Superior temporal gyrus (tissue), 1 donor: ENCODE measurements around the gene ARID4A.
"Not testable (repeated sequence)": the region's sequence is repeated elsewhere in the genome, so short reads cannot be mapped to it uniquely, and the experiment has no call there.

Experiments
- DNase-seq: peaks from one replicate; pipeline ENCODE4 v3.0.0-alpha.2; 2016; ENCODE audit errors: extremely low spot score

The ARID4A gene

DNA sequence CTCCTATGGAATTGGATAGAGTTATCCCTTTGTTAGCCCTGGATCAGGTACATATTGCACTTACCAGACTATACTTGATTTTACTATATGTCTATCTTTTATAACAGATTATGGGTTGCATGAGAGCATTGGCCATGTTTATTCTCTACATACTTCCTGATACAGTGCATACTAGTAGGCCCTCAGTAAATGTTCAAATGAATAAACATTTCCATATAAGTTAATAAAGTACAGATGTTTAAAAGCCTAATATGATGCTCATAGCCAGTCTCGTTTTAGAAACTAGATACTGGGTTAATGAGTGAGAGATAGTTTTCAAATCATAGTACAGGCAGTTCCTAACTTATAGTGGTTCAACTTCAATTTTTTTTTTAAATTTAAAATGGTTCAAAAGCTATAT lies 57.9 kb downstream of the ARID4A start:
- DNase-seq, result no peak

- DNase-seq, result not testable (repeated sequence)
These were observed 63.9 kb downstream of the ARID4A start for GRCh38 chr14:58362272-58362671.

DNA sequence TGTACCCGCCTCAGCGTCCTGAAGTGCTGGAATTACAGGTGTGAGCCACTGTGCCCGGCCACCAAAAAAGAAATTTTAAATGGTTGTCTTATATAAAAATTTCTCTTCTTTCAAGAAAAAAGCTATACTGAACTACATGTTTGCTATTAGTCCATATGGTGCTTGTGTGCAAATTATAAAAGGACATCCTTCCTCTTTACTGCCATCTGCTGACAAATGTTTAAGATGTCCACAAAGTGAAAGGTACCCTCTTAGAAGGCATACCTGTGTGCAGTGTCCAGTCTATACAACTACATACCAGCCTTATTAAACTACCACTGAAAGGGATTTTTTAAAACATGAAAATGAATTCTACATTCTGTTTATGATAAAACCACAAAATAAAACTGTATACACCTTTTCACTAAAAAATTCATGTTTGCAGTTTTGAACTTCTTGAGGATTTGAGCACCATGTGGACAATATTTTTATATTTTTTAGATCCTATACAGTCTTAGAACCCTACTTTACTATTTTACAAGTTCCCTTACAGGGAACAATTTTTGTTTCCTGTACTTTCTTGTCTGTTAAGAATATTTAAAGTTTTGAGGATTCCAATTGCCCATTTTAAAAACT lies 64.5 kb downstream of the ARID4A start:
- DNase-seq, result peak; percentile 51

DNA sequence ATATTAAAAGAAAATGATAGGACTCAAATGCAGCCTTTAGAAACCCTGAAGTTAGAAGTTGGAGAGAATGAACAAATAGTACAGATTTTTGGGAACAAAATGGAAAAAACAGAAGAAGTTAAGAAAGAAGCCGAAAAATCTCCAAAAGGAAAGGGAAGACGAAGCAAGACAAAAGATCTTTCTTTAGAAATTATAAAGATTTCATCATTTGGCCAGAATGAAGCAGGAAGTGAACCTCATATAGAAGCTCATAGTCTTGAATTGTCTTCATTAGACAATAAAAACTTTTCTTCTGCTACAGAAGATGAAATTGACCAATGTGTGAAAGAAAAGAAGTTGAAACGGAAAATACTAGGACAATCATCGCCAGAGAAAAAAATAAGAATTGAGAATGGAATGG lies 66.0 kb downstream of the ARID4A start:
- DNase-seq, result no peak

DNA sequence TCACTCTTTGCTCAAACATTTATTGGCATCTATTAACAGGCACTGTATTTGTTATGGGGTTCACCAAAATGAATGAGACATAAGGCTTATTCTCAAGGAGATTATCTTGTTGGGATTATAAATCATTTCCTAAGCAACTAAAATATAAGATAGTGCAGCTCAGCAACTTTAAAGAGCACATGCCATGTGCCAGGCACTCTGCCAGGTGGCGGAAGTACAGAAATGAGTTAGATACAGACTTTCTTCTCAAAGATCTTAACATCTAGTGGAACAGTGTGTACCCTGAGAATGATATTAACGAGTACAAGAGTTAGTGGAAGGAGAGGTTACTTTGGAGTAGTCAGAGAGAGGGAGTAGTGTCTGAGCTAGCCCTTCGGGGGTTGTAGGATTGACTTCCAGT lies 68.9 kb downstream of the ARID4A start:
- no peak for DNase-seq

GRCh38 chr14:58368956-58369355 lies 70.6 kb downstream of the ARID4A start:
- DNase-seq, result no peak

GRCh38 chr14:58376791-58377190 lies 78.4 kb downstream of the ARID4A start:
- DNase-seq, result no peak

- no peak for DNase-seq
These were observed 92.5 kb downstream of the ARID4A start for GRCh38 chr14:58390830-58391229.

- no peak for DNase-seq
These were observed 97.1 kb downstream of the ARID4A start for GRCh38 chr14:58395562-58395811.

DNA sequence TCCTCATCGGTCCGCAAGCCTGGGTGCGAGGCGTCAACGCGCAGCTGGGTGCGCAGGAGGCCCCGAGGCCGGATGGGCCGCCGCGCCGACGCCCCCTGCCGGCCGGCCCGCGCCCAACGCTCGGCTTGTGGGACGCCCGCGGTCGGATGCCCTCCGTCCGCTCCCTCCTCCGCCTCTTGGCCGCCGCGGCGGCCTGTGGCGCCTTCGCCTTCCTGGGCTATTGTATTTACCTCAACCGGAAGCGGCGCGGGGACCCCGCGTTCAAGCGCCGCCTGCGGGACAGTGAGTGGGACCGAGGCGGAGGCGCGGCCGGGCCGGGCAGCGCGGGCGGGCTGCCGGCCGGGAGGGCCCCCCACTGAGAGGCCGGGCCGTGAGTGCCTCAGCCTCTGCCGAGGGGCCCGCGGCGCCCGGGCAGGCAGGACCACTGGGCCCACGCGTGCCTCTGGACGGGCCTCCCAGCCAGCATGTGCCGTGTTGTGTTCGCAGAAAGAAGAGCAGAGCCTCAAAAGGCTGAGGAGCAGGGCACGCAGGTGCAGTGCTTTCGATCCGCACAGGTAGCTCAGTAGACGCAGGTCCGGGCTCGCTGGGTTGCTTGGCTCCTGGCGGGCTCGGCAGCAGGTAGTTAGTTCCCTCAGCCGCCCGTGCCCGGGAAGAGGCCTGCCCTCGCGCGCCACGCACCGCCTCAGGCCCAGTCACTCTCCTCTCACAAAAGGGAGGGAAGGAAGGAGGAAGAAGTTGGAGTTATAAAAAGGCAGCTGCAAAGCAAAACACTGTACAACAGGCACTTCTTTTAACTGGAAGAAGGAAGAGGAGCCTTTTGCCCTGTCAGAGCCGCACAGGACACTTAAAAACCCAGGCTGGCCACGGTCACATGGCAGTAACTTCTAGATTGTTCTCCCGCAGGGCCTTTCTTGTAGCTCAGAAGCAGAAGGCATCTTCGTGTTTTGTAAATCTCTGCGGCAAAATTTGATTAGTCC lies 97.7 kb downstream of the ARID4A start, which contains the start of gene TOMM20L:
TSS of gene TOMM20L (plus strand) at position 119 of the 977 bp plus-strand sequence. CDS start at position 147, 28 bp downstream.
- DNase-seq, result peak; percentile 35

GRCh38 chr14:58397156-58397555 lies 98.8 kb downstream of the ARID4A start:
- DNase-seq, result no peak

- DNase-seq, result no peak
These were observed 100.1 kb downstream of the ARID4A start for GRCh38 chr14:58398495-58398894.

GRCh38 chr14:58398895-58399294 lies 100.5 kb downstream of the ARID4A start:
- no peak for DNase-seq

DNA sequence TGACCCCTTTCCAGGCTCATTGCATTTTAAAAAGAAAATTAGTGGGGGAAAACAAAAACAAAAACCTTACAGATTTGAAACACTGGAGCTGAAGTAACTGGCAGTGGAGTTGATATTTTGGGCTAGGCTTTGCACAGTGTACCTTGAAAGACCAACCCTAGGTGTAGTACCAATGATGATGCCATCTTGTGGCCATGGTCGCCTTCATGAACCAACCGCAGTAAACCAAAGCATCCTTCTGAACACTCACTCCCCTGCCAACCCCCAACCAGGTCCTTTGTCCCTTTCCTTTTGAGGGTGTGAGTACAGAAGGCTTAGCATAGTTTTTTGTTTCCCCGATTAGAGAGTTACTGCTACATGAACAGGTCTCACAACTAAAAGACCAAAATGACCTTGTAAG lies 103.2 kb downstream of the ARID4A start:
- DNase-seq, result no peak

GRCh38 chr14:58408681-58409215 lies 110.4 kb downstream of the ARID4A start:
- peak; percentile 90 for DNase-seq

DNA sequence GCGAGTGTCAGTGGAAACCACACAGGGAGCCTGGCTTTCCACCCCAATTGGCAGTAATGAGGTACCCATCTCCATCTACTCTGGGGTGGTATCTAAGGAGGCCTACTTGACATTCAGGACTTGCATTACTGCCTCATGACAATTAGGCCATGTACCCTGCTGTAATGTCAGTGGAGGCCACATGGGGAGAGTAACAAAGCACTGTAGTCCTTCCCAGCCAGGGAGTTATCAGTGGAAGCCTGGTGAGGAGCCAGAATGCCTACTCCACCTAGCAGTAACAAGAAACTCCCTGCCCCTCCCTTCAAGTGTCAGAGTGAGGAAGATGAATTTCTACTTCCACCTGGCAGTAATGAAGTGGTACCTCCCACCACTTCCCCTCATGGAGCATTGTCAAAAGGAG lies 116.5 kb downstream of the ARID4A start:
- no peak for DNase-seq

DNA sequence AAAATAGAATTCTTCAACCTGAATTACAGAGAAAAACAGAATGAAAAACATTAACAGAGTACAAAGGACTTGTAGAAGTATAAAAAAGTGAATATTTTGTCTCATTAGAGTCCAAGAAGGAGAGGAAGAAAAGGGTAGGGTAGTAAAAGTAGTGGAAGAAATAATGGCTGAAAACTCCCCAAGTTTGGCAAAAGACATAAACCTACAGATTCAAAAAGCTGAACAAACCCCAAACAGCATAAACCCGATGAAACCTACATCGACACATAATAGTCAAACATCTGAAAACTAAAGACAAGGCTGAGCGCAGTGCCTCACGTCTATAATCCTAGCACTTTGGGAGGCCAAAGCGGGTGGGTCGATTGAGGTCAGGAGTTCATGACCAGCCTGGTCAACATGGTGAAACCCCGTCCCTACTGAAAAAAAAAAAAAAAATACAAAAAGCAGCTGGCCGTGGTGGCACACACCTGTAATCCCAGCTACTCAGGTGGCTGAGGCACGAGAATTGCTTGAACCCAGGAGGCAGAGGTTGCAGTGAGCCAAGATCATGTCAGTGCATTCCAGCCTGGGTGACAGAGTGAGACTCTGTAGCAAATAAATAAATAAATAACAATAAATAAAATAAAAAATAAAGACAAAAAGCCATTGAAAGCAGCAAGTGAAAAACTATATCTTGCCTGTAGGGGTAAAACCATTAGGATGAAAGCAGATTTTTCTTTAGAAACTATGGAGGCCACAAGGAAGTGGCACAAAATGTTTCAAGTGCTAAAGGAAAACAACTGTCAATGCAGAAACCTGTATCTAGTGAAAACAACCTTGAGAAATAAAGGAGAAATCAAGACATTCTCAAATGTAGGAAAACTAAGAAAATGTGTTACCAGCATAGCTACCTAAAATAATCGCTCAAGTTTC lies 117.5 kb downstream of the ARID4A start:
- no peak for DNase-seq

DNA sequence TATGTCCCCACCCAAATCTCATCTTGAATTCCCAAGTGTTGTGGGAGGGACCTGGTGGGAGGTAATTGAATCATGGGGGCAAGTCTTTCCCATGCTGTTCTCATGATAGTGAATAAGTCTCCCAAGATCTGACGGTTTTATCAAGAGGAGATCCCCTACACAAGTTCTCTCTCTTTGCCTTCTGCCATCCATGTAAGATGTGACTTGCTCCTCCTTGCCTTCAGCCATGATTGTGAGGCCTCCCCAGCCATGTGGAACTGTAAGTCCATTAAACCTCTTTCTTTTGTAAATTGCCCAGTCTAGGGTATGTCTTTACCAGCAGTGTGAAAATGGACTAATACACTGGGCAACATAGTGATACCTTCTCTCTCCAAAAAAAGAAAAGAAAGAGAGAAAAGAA lies 118.6 kb downstream of the ARID4A start:
- DNase-seq, result not testable (repeated sequence)
